Loucy (cell line): ENCODE results near the gene POLD4.

Experiments
- H2AFZ ChIP-seq: fragments of 200-600 bp; sonication (generic); 2 replicates; pipeline ENCODE4 v1.6.0; 2016; ENCODE audit warnings: antibody characterized with exemption, mild to moderate bottlenecking, low read length, moderate library complexity
- H3F3A ChIP-seq: fragments of 200-600 bp; 2 replicates; pipeline ENCODE4 v1.6.0; 2016; ENCODE audit warnings: antibody characterized with exemption, low read depth, mild to moderate bottlenecking
- H3K27me3 ChIP-seq: fragments of 200-600 bp; sonication (generic); 2 replicates; pipeline ENCODE4 v1.6.1; 2014; ENCODE audit warnings: low read length, mild to moderate bottlenecking; ENCODE audit not compliant: insufficient read depth, poor library complexity, severe bottlenecking
- H3K36me3 ChIP-seq: fragments of 200-600 bp; sonication (generic); 2 replicates; pipeline ENCODE4 v1.6.1; 2016; ENCODE audit warnings: low read length; ENCODE audit not compliant: insufficient read depth
- H3K4me1 ChIP-seq: fragments of 200-600 bp; sonication (generic); 2 replicates; pipeline ENCODE4 v1.5.1; 2014; ENCODE audit warnings: low read length, mild to moderate bottlenecking; ENCODE audit not compliant: insufficient read depth, poor library complexity, severe bottlenecking
- H3K4me2 ChIP-seq: fragments of 200-600 bp; sonication (generic); 2 replicates; pipeline ENCODE4 v1.6.0; 2014; ENCODE audit warnings: antibody characterized with exemption, low read length, low read depth, mild to moderate bottlenecking; ENCODE audit not compliant: poor library complexity, severe bottlenecking
- H3K4me3 ChIP-seq: fragments of 200-600 bp; sonication (generic); 2 replicates; pipeline ENCODE4 v1.5.1; 2014; ENCODE audit warnings: low read length, mild to moderate bottlenecking, mixed read lengths; ENCODE audit not compliant: poor library complexity, severe bottlenecking
- H3K79me2 ChIP-seq: fragments of 200-600 bp; sonication (generic); 2 replicates; pipeline ENCODE4 v1.6.1; 2014; ENCODE audit warnings: low read length; ENCODE audit not compliant: insufficient read depth
- H3K9ac ChIP-seq: fragments of 200-600 bp; sonication (generic); 2 replicates; pipeline ENCODE4 v1.6.0; 2014; ENCODE audit warnings: mild to moderate bottlenecking, low read depth, low read length, moderate library complexity; ENCODE audit not compliant: poor library complexity, severe bottlenecking
- H3K9me2 ChIP-seq: fragments of 200-600 bp; sonication (generic); replicated peaks from 2 replicates; pipeline ENCODE4 v1.6.1; 2016; ENCODE audit warnings: low read depth, low read length, mixed read lengths
- H3K9me3 ChIP-seq: fragments of 200-600 bp; sonication (generic); 2 replicates; pipeline ENCODE4 v1.6.1; 2014; ENCODE audit warnings: mild to moderate bottlenecking, antibody characterized with exemption, low read length, low read depth; ENCODE audit not compliant: insufficient read depth
- H4K20me1 ChIP-seq: fragments of 200-600 bp; sonication (generic); 2 replicates; pipeline ENCODE4 v1.6.0; 2014; ENCODE audit warnings: antibody characterized with exemption, low read length, mild to moderate bottlenecking; ENCODE audit not compliant: insufficient read depth, poor library complexity, severe bottlenecking
- CTCF ChIP-seq: fragments of 200-600 bp; sonication (generic); conservative IDR thresholded peaks from 2 replicates; pipeline ENCODE4 v1.5.1; 2014; ENCODE audit warnings: mild to moderate bottlenecking, antibody characterized with exemption, low read length
- EZH2phosphoT487 ChIP-seq: fragments of 200-600 bp; IDR thresholded peaks from 2 replicates; pipeline ENCODE4 v1.6.1; 2018; ENCODE audit warnings: antibody characterized with exemption, mild to moderate bottlenecking, moderate library complexity, borderline replicate concordance

Gene POLD4

GRCh38 chr11:67351275-67352005 is 1.9 kb downstream of the POLD4 start:
- H3K9ac ChIP-seq, result peak overlapping the region; percentile 7
- H3K4me1 ChIP-seq, result peaks cover 26% of the 10 kb centered on the region
- H3K4me2 ChIP-seq, result peak overlapping the region; percentile 33
- H3K9me3 ChIP-seq, result no peaks in the 10 kb centered on the region
- H3K79me2 ChIP-seq, result peaks cover 9% of the 10 kb centered on the region; the same call in 1 of the 2 replicates
- H3K9me2 ChIP-seq, result no peaks in the 10 kb centered on the region
- H4K20me1 ChIP-seq, result no peaks in the 10 kb centered on the region
- H3F3A ChIP-seq, result no peaks in the 10 kb centered on the region
- H3K4me3 ChIP-seq, result no peak overlapping the region
- no peaks in the 10 kb centered on the region for H3K36me3 ChIP-seq
- H2AFZ ChIP-seq, result no peak overlapping the region
- H3K27me3 ChIP-seq, result no peaks in the 10 kb centered on the region
- TF ChIP-seq EZH2phosphoT487, result no peak
- peak; percentile 85 for TF ChIP-seq CTCF

GRCh38 chr11:67349928-67350465 is 3.3 kb downstream of the POLD4 start:
- Histone ChIP-seq H2AFZ (no peak overlapping the region), H3K36me3 (no peaks in the 10 kb centered on the region), H3K4me2 (no peak overlapping the region), H3K79me2 (peaks cover 9% of the 10 kb centered on the region; the same call in 1 of the 2 replicates), H3K27me3 (no peaks in the 10 kb centered on the region), H3K9me2 (no peaks in the 10 kb centered on the region), H3K9ac (no peak overlapping the region), H3F3A (no peaks in the 10 kb centered on the region), H4K20me1 (no peaks in the 10 kb centered on the region), H3K9me3 (no peaks in the 10 kb centered on the region), H3K4me1 (peaks cover 28% of the 10 kb centered on the region), H3K4me3 (no peak overlapping the region)
- TF ChIP-seq EZH2phosphoT487 (no peak), CTCF (no peak)

GRCh38 chr11:67349457-67349856 is 3.9 kb downstream of the POLD4 start:
- Histone ChIP-seq H3K4me2 (no peak overlapping the region), H4K20me1 (no peaks in the 10 kb centered on the region), H3K79me2 (peaks cover 9% of the 10 kb centered on the region; the same call in 1 of the 2 replicates), H2AFZ (no peak overlapping the region), H3K9me2 (no peaks in the 10 kb centered on the region), H3K9me3 (no peaks in the 10 kb centered on the region), H3K9ac (no peak overlapping the region), H3K4me1 (peaks cover 28% of the 10 kb centered on the region), H3F3A (no peaks in the 10 kb centered on the region), H3K36me3 (no peaks in the 10 kb centered on the region), H3K27me3 (no peaks in the 10 kb centered on the region), H3K4me3 (no peak overlapping the region)
- TF ChIP-seq EZH2phosphoT487, result no peak
- no peak for TF ChIP-seq CTCF
